Measurements from ENCODE around the gene ZMIZ1.
A peak's percentile ranks its signal among the peaks of the same experiment; 100 is the strongest.
"Not testable (repeated sequence)": the region's sequence is repeated elsewhere in the genome, so short reads cannot be mapped to it uniquely, and the experiment has no call there.

ZMIZ1 gene

DNA sequence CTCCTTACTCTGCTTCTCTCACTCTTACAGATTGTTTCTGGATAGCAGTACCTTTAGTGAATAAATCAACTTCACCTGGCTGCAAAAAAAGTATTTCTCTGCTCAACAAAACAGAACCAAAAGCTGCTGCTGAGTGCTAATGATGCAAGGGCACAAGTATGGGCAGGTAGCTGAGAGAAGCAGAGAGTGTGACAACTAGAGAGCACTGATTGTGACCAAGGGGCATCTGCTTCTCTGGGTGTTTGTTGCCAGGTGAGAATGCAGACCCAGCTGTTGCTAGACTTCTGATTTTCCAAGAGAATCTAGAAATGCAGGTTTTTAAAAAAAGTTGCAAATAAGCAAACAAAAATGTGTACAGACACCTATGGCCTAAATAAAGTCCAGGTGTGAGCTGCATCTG lies 253.2 kb downstream of the ZMIZ1 start:
- no peak for DNase-seq (ENCODE audit: low read depth in 2 of 2)

DNA sequence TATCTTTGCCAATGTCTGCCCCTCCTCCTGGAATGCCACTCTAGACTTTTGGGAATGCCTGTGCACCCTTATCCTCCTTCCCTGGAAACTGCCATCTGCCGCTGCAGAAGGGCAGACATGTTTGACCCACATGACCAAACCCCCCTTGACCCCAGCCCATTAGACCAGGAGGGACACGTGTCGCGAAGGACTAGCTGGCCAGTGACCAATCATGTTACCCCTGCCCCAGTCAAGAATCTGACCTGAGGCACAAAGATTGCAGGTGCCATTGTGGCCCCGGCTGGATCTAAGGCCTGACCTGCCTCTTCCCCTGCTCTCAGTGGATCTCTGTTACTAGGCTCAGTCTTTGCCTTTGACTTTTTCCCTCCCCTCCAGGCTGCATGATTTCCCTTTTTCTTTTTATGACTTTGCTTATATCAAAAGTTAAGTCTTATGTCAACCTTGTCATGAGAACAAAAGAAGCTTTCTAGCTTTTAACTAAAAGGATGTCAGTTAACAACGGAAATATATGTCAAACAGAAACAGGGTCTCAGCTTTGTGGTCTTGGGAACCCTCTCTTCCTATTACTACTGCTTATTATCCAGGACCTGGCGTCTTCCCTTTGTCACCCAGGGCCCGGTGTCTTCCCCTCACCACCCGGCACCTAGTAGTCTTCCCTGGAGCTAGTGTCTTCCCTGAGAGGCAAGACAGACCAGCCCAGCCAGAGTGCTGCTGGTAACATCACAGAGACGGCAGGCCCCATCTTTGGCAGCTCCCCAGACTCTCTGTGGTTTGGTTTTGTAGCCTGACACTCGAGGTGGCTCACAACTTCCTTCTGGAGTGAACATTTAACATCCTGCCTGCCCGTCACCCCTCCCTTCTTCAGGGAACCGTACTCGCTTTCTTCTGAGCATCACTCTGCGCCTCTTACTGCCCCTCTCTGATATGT lies 254.1 kb downstream of the ZMIZ1 start:
- peak; percentile 58 to 66 for DNase-seq (ENCODE audit: low read depth in 2 of 2)

DNA sequence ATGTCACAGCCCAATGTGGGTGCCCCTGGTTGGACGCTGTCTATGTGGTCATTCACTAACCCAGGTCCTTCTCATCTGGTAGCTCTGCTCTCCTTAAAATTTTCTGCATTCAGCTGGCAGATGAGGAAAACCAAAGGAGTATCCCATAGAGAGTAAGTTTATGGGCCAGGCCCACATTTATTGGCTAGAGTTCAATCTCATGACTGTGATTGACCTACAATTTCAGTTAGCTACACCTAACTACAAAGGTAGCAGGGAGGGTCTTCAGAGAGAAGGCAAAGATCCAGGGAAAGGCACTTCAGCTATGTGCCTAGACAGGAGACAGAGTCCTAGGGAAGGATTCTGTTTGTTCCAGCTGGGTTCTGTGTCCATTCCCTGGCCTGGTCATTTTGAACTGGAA lies 254.8 kb downstream of the ZMIZ1 start:
- DNase-seq (ENCODE audit: low read depth in 2 of 2): no peak

DNA sequence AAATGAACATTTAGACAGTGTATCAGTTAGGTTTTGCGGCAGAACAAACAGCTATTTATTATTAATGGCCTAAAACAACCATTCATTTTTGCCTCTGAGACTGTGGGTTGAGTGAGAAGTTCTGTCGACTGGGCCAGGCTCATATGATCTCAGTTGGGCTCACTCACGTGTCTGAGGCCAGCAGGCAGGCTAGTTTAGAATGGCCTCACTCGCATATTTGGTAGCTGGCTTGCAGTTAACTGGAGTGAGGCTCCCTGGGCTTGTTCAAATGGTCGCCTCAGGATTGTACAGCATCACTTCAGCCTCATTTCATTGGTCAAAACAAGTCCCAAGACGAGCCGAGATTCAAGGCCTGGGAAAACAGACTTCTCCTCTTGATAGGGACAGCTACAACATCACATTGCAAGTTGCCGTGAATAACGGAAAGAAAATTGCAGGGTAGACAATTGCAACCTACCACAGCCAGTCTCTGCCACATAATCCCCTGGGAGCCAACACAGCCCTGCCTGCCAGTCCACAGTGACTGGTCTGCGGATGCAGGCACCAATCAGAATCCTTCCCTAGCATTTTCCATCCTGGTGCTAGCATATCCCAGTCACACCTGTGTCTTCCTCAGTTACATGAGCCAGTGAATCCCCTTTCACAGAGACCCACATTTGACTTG lies 255.4 kb downstream of the ZMIZ1 start:
- no peak for DNase-seq (ENCODE audit: low read depth in 2 of 2)

DNA sequence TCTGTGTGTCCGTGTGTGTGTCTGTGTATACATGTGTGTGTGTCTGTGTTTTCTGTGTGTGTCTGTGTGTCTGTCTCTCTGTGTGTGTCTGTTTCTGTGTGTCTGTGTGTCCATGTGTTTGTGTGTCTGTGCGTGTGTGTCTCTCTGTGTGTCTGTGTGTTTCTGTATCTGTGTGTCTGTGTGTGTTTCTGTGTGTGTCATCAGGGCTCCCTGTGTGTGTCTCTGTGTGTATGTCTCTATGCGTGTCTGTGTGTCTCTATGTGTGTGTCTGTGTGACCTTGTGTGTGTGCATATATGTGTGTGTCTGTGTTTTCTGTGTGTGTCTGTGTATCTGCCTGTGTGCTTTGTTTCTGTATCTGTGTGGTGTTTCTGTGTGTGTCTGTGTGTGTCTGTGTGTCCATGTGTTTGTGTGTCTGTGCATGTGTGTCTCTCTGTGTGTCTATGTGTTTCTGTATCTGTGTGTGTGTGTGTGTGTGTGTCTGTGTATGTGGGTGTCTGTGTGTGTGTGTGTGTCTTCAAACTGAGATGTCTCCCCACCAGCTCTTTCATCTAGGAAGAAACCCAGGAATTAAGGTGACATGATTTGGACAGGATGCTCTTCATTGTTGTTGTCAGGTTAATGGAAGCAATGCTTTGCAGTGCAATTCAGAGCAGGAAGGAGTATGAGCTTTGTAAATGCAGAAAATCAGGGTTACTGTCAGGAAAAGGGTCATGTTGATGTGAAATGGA lies 257.8 kb downstream of the ZMIZ1 start:
- DNase-seq (ENCODE audit: low read depth in 2 of 2): no peak

DNA sequence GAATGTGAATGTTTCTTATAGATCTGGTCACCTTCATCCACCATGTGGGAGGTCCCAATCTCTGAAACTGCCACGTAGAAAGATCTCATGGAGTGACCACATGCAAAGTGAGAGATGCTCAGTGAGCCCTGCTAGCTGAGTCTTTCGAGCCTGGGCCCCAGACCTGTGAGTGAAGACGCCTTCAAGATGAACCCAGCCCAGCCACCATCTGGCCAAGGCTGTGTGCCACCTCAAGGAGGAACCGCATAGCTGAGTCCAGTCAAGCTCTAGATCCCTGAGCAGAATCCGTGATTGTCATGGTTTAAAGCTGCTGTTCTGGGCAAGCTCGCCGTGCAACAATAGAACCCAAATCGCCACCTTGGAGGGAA lies 258.3 kb downstream of the ZMIZ1 start:
- no peak for DNase-seq (ENCODE audit: low read depth in 2 of 2)

DNA sequence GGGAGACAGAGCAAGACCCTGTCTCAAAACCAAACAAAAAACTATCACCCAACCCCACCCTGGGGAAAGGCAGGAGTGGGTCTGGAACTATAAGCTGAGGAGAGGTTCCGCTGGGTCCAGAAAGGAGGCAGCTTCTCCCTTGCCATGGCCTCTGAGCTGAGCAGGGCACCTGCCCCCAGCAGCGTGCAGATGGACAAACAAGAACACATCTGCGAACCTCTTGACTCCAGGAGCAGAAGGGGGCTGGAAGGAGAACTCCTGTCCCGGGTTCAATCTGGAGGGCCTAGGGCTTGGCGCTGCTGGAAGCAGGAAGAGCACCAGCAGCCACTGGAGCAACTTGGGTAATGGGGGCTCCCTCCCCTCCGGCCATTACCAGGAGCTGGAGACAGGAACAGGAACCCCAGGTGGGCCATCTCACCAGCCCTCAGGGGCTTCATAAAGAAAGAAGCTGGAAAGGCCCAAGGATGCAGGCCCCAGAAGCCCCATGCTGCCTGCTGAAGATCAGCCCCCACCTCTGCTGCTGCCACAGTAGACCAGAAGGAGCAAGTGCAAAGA lies 259.5 kb downstream of the ZMIZ1 start:
- no peak for DNase-seq (ENCODE audit: low read depth in 2 of 2)

DNA sequence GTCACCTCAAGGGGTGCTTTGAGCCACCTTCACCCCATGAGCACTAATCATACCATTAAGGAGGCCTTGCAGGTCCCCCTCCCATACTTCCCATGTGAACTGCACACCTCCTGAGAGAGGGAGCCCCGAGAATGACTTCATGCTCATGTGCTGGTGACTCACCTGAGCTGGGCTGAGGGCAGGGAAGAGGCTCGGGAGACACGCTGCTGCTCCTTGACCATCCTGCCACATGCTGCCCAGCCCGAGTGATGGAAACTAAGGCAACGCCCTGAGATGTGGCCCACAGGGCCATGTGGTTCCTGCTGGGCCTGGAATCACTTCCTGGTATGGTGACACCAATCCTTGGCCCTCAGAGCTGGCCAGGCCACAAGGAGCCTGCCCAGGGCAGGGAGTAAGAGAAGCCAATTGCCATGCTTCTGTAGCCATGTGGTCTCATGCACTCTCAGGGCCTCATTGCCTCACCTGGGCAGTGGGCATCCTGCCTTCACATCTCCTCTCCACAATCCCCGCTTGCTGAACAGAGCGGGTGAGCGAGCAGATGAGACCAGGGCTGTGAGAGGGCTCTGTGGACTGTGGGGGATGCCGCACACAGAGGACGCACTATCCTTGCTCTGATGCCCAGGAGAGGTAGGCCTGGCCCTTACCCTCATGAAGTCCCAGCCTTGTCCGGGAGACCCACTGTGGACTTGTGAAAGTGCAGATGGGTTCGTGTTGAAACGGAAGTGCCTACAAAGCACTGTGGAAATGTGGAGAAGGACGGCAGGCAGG lies 260.2 kb downstream of the ZMIZ1 start:
- DNase-seq (ENCODE audit: low read depth in 2 of 2): no peak

DNA sequence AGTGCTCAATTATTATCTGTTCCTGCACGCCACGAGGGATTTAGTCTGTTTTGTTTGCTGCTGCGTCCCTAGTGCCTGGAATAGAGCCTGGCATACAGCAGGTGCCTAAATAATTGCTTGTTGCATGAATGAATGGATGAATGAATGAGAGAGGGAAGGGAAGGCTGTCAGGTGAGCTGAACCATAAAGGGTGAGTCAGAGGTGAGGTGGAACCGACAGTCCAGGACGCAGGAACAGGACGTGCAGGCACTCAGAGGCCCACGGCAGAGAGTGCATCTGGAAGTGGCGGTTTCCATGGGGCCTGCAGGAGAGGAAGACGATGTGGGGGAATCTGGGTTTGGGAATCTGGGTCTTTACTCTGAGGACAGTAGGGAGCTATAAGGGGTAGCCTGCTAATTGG lies 260.8 kb downstream of the ZMIZ1 start:
- DNase-seq (ENCODE audit: low read depth in 2 of 2): no peak

DNA sequence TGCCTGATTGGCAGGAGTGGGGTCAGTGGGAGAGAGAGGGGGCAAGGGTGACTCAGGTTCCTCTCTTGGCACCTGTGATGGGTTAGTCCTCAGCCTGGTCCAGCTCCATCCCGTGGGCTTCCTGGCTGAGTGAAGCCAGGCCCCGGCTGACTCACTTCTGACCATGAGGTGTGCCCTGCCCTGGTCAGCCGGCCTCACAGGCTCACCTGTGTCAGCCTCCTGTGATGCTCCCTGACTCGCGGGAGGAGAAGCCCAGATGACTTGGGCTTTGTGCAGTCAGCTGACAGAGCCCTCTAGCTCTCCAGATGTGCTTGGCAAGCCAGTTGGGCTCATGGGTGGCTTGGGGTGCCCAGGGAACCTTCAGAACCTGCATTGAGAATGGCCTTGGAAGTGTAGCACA lies 262.5 kb downstream of the ZMIZ1 start:
- DNase-seq (ENCODE audit: low read depth in 2 of 2): no peak

DNA sequence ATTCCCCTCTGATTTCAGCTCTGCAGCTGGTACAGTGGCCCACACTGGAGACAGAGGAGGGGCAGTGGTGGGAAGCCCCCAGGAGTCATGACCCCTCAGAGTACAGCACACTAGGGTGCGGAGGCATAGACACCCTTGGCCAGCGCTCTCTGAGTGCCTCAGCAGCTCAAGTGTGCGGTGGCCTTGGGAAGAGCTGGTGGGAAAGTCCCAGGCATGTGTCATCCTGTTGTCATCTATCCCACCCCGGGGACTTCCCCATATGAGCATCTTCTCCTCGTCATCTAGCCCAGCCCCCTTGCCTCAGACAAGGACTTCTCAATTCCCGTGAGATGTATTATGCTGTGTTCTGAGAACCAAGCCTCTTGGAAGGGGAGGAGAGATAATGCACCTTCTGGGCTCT lies 262.9 kb downstream of the ZMIZ1 start:
- peak; percentile 82 for DNase-seq (ENCODE audit: low read depth in 2 of 2)

DNA sequence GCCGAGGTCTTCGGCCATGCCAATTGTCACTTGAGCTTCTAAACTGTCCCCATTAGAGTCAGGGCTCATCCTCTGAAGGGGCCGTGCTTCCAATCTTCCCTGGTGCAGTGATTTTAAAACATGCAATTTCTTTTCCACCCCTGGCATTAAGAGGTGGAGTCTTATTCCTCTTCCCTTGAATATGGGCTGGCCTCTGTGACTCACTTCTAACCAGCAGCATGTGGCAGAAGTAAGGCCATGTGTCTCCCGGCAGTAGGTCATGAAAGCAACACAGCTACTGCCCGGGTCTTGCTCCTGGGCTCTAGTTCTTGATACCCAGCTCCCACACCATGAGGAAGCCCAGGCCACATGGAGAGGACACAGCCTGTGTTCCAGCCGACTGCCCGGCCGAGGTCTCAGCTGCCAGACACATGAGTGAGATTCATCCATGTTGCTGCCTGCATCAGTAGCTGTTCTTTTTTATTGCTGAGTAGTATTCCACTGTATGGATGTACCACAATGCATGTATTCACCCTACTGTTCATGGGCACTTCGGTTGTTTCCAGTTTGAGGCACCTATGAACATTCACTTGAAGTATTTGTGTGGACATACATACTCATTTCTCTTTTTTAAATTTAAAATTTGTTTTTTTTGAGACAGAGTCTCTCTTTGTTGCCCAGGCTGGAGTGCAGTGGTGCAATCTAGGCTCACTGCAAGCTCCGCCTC lies 264.0 kb downstream of the ZMIZ1 start:
- DNase-seq (ENCODE audit: low read depth in 2 of 2): not testable (repeated sequence)

DNA sequence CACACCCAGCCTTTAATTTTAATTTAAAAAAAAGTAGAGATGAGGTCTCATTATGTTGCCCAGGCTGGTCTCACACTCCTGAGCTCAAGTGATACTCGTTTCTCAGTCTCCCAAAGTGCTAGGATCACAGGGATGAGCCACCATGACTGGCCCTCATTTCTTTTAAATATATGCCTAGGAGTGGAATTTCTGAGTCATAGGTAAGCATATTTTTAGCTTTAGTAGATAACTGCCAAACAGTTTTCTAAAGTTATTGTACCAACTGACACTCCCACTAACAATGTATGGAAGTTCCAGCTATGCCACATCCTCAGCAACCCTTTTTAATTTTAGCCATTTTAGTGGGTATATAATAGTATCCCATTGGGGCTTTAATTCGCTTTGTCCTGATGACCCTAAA lies 264.7 kb downstream of the ZMIZ1 start:
- no peak for DNase-seq (ENCODE audit: low read depth in 2 of 2)

DNA sequence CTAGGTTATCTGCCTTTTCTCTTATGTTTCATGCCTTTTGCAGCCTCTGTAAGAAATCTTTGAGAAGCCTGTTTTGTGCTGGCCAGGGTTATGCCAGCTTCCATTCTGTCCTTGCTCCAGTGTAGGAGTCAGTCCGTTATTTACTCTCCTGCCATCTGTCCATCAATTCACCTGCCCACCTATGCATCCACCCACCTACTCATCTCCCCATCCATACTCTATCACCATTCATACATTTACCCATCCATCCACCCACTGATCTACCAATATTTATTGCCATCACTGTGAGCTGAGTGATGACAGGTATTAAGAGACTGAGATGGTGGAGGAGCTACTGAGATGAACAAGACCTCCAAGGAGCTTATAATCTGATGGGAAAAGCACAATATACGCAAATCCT lies 265.8 kb downstream of the ZMIZ1 start:
- no peak for DNase-seq (ENCODE audit: low read depth in 2 of 2)

DNA sequence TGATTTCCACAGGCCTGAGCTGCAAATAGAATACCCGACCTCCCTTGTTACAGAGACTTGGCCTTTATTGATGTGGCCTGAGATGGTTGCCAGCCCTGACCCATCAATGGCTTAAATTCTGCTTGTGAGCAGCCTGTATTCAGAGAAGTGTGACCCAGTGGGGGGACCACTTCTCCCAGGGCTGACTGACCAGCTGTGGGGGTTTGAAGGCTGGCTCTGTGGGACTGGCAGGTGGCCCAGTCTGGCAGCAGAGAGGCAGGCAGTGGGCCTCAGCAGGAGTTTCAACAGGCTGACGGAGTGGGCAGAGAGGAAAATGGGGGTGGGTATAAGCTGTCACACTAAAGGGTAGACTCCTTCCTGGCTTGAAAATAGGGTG lies 266.3 kb downstream of the ZMIZ1 start:
- DNase-seq (ENCODE audit: low read depth in 2 of 2): no peak

DNA sequence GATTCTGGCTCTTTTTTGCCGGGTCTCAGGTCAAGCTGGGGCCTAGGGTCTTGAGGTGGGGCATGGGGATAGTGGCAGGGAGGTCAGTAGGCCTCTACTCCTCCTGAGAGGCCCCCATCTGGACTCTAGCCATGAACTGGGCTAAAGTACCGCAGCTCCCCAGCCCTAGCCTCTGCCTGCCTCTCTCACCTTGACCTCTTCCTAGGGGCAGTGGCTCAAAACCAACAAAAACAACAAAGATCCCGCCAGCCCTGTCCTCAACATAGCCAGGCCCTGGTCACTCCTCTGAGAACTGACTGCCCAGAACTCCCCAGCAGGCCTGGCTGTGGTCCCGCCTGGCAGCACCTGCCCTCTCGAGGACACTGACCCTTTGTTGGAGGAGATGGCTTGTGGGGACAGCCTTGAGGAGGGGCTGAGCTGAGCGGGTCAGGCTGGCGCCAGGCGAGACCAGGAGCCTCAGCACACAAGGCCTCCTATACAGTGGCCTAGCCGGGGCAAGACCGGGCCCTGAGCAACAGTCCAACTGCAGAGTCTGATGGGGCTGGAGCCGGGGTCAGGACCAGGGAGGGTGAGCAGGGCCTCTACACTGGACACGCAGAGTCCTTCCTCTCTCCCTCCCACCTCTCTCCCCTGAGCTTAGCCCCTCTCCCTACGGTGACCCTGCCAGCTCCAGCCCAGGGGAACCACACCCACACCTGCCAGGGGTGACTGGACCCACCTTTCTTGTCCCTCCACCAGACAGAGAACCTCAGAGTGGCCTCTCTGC lies 266.9 kb downstream of the ZMIZ1 start:
- DNase-seq (ENCODE audit: low read depth in 2 of 2): no peak

DNA sequence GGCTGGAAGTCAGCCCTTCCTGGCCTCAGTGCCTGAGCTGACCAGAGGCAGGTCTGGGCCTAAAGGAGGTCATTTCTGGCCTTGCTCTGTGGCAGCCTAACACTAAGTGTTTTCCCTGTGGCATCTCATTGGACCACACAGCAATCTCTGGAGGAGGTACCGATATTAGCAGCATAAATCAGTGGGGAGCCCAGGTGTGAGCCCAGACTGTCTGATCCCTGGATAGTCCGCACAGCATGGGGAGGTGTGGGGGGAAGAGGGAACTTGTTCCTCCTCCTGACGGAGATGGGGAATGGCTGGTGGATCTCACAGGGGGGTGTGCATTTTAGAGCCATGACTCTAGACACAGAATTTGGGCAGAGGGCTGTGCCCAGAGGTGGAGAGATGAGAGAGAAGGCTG lies 267.5 kb downstream of the ZMIZ1 start:
- no peak for DNase-seq (ENCODE audit: low read depth in 2 of 2)

DNA sequence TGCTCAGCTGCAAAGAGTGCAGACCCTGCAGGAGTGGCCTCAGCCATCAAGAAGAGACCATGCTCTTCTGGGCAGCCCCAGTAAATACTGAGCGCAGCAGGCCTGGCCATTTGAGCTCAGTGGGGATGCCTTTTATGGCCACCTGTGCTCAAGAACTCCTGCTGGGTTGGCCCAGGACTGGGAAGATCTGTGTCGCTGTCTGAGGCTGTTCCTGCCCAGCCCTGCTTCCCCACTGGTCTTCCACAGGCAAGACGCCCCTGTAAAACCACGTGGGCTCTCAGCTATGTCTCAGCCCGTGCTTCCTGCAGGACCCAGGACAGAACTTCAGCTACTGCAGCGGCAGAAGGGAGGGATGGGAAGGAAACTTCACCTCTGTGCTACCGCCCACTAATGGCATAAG lies 268.0 kb downstream of the ZMIZ1 start:
- no peak for DNase-seq (ENCODE audit: low read depth in 2 of 2)

DNA sequence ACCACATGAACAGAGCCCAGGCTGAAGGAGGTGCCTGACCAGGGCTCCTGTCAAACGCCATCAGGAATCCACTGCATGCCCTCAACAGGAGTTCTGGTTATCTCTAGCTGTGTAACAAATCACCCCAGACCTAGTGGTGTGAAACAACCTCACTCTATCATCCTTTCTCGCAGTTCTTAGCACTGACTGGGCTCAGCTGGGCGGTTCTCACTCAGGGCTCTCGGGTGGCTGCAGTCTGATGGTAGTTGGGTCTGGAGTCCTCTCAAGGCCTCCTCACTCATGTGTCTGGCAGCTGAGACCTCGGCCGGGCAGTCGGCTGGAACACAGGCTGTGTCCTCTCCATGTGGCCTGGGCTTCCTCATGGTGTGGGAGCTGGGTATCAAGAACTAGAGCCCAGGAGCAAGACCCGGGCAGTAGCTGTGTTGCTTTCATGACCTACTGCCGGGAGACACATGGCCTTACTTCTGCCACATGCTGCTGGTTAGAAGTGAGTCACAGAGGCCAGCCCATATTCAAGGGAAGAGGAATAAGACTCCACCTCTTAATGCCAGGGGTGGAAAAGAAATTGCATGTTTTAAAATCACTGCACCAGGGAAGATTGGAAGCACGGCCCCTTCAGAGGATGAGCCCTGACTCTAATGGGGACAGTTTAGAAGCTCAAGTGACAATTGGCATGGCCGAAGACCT lies 269.2 kb downstream of the ZMIZ1 start:
- DNase-seq (ENCODE audit: low read depth in 2 of 2): not testable (repeated sequence)

DNA sequence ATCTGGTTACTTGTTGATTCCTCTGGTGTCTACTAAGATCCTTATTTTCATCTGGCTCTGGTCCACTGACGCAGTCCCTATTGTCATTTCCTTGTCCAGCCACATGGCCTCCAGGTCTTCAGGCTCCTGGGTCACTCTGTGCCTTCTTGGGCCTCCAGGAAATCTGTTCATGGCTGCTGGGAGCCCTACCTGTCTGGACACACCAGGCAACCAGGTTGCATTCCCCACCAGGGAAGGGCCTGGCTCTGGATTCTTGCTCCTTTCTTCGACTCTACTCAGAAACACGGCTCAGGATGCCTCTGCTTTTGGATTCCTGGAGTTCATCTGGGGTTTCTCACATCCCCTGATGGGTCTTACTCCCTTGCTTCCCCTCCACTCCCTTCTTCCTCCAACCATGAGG lies 270.5 kb downstream of the ZMIZ1 start:
- no peak for DNase-seq (ENCODE audit: low read depth in 2 of 2)
